SK-N-SH (cell line): ENCODE data around the gene RHOJ.

Source experiments
- GABPA ChIP-seq: IDR thresholded peaks from 2 replicates; pipeline ENCODE4 v1.4.0; 2012; ENCODE audit warnings: low read depth, mild to moderate bottlenecking
- MXI1 ChIP-seq: IDR thresholded peaks from 2 replicates; pipeline ENCODE4 v1.6.1; 2012; ENCODE audit warnings: mild to moderate bottlenecking, low read depth, low read length, improper control_type of control experiment
- POLR2AphosphoS5 ChIP-seq: IDR thresholded peaks from 2 replicates; pipeline ENCODE4 v1.6.1; 2012; ENCODE audit warnings: low read depth, low read length

DNA sequence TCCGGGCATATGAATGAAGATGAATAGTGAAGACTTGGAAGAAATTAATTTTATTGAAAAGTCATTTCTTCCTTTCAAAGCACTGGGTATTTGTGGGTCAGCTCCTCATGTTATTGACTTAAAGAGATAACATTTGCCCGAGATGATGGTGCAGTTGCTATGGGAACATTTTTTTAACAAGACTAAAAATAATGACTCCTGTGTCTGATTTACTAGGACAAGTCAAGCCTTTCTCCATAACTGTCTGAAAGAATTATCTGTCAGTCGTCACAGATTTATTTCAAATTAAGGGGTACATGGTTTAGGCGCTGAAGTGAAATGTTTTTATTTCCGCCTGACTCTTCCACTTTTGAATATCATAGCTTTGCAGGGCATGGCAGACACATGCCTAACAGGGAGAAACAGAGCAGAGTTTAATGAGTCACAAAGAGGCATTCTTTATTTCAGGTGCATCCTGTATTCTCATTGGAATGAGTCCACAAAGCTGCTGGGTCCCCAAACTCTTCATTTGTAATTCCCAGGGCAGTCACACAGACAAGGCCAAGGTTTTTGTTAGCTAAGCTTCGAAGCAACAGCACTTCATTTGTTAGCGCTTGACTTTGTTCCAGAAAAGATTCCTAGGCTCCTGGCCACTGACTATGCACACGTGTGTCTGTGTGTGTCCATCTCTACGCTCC lies 118.8 kb downstream of the RHOJ start:
- TF ChIP-seq POLR2AphosphoS5 (no peak), GABPA (no peak), MXI1 (no peak)
